Activated CD8-positive, alpha-beta memory T cell treated with anti-CD3 and anti-CD28 coated beads for 1 hour (primary cell): Measurements from ENCODE around the gene CLEC4M.
"Not testable (repeated sequence)": the region's sequence is repeated elsewhere in the genome, so short reads cannot be mapped to it uniquely, and the experiment has no call there.

Experiments
- DNase-seq, 2 donors: peaks; one replicate each; pipeline ENCODE4 v3.0.0-alpha.2; 2020; ENCODE audit warnings: low read depth in 1 of 2; ENCODE audit errors: extremely low read depth in 1 of 2

CLEC4M gene

DNA sequence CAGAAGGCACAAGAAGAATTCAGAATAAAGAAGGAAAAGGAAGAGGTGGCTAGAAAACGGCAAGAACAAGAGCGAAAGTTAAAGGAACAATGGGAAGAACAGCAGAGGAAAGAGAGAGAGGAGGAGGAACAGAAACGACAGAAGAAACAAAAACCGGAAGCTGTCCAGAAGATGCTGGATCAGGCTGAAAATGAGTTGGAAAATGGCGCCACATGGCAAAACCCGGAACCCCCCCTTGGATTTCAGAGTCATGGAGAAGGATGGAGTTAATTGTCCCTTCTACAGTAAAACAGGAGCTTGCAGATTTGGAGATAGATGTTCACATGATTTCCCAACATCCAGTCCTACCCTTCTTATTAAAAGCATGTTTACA is 22.4 kb upstream of the CLEC4M start:
- DNase-seq: no peak

DNA sequence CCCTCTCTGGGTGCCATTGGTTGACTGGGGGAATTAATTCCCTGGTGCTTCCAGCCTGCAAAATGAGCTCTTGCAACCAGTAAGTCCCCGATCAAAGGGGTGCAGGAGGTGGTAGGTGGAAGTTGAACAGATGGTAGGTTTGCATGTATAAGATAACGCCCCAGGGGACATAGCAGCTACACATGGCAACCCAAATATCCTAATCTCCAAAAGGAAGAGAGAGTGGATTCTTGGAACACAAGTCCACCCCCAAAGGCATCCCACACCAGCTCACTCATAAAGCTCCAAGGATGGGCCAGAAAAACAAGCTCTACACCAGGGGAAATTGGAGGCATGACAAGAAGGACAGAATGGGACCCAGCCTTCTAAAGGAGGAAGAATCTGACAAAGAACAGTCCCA is 20.5 kb upstream of the CLEC4M start:
- no peak for DNase-seq

DNA sequence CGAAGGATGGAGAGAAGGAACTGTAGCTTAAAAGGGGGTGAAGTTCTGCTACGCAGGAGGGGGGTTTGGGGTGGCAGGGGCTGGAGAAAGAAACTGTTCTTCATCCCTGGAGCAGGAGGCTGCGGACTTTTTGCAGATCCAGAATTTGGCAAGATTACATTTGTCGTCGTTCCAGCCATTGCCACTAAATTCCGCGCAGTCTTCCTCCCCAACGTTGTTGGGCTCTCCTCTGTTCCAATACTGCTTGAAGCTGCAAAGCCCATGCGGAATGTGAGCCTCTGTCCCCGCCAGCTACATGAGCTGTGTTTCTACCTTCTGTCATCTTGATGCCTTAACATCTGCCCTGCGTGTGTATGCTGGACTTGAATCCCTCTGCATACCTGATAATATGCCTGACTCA is 20.1 kb upstream of the CLEC4M start:
- DNase-seq: no peak

DNA sequence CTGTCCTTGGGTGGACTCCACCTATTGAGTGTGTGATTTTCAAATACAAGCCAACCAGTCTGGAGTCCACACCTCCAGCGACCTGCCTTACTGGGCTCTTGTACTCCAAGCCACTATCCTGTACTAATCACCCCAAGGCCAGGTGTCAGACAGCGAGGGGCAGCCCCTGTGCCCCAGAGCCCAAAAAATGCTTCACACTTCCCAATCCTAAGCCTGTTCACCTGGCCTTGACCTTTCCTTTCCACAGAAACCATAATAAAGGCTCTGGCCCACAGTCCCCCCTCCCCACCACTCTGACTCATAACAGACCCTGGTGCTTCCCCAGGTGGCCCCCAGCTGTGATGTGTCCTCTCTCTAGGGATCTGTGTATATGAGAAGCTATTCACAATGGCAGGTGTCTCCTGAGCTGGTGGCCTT is 19.6 kb upstream of the CLEC4M start:
- no peak for DNase-seq

DNA sequence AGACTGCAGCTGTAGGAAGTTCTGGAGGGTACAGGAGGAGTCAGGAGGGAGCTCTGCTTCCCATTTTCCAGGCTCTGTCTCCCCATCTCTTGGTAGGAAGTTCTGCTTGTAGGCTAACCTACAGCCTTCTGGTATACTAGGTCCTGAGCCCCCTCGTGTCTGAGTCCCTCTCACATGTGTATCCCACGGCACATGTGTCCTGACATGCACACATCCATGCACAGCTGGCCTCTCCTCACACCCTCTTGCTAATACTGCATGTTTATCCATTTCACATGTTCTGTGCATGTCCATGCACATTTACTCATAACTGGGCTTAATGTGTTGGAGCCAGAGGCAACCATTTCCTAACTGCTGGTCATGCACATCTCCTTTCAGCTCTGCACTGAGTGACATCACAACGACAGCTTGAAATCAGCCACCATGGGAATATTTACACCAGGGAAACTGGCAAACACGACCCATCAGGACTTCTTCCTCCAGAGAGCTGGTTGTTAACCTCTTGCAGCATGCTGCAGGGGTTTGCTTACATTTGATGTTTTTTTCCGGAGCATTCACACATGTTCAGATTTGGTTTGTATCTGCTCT is 18.8 kb upstream of the CLEC4M start:
- DNase-seq: no peak

DNA sequence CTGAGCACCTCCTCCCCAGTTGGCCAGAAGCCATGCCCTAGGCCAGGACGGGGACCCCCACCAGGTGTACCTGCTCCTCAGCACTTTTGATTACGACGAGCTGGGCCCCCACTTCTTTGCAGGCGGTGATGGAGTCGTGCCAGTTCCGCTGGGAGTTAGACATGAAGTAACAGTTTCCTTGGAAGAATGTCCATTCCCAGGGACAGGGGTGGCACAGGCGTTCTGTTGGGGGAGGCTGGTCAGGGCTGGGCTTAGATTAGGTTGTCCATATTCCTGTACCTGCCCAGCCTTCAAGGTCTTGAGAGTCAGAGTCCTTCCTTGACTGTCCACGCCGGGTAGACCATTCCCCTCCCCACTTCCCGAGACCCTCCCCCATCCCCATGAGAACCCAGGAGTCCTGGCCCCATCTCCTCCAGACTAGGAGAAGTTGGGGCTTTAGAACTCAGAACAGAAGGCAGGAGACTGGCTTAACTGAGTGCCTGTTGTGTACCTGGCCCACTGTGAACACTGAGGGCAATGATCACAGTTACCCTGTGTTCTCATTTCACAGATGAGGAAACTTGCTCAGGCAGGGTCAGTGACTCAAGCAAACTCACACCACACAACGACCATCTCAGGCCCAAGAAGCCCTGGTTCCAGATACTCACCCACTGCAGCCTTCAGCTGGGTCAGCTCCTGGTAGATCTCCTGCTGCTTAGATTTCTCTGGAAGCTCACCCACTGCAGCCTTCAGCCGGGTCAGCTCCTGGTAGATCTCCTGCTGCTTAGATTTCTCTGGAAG is 18.0 kb upstream of the CLEC4M start:
- no peak for DNase-seq

DNA sequence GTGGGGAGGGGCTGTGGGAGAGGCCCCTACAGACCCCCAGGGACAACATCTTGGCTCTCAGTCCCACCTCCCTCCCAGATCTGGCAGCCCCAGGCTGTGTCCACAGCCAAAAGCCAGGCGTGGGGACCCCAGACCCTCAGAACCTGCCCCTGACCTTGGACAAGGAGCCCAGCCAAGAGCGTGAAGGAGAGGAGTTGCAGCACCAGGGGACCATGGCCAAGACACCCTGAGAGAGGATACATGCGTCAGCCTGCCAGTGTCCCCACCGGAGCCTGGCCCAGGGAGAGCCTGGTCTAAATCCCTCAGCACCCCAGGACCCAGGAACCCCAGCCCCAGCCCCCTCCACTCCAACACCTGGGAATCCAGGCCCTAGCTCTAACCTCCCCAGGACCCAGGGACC is 16.7 kb upstream of the CLEC4M start:
- DNase-seq: not testable (repeated sequence)

DNA sequence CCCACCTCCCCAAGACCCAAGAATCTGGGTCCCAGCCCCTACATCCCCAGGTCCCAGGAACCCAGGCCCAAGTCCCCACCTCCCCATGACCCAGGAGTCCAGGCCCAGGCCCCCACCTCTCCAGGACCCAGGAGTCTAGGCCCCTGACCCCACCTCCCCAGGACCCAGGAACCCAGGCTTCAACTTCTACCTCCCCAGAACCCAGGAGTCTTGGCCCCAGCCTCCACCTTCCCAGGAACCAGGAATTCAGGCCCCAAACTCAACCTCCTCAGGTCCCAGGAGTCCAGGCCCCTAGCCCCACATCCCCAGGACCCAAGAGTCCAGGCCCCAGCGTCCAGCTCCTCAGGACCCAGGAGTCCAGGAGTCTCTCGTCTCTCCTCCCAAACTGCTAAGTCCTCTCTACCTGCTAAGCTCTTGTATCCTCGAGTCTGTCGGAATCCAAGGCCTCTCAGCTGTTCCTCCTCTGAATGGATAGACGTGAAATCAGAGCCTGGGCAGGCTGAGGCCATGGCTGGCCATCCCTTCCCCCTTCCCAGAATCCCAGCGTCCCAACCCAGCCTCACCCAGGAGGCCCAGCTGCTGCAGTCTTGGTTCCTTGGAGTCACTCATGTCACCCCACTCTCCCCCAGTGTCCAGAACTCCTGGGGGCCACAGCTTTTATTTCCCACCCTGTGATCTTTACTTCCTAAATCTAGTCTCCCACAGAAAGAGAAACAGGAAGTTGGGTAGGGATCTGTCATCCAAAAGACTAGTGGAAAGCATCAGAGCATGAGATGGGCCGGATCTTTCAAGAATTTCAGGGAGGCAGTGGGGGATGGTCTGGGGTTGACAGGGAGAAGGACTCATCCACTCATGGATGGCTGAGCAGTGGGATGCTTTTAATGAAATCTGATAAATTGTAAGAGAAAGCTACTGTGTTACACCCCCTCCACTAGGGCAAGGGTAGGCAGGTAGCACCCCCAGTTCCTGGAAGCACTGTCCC is 15.8 kb upstream of the CLEC4M start, which contains the start of gene CD209:
Gene CD209 (minus strand): TSS at position 632 of the 982 bp plus-strand sequence. CDS start 23 bp downstream, at position 609.
- no peak for DNase-seq

DNA sequence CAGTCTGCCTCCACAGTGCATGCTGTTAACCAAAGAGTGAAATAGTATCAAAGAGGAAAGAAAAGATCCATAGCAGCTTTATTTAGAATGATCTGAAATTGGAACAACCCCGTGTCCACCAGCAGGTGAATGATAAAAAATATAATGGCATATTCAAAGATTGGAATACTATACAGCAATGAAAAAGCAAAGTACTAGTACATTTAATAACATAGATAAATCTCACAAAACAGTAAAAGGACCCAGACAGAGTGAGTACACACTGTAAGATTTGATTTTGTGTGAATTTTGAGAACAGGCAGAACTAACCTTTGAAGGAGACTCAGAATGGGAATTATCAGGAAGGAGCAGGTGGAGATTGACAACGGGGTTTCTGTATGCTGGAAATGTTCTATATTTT is 14.9 kb upstream of the CLEC4M start:
- DNase-seq: no peak

DNA sequence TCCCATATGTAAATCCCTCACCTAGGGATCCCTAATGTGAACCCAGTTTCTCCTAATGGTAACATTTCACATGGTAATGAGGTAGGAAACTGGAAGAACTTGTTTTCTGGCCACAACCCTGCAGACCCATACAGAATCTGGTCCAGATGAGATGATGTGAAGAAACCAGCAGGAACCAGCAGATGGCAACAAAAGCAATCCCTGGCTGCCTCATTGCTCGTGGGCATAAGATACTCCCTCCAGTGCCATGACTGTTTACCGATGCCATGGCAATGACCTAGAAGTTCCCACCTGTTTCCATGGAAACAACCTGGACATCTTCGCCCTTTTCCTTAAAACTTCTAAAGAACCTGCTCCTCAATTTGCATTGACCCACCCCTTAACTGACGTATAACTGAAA is 14.3 kb upstream of the CLEC4M start:
- DNase-seq: no peak

DNA sequence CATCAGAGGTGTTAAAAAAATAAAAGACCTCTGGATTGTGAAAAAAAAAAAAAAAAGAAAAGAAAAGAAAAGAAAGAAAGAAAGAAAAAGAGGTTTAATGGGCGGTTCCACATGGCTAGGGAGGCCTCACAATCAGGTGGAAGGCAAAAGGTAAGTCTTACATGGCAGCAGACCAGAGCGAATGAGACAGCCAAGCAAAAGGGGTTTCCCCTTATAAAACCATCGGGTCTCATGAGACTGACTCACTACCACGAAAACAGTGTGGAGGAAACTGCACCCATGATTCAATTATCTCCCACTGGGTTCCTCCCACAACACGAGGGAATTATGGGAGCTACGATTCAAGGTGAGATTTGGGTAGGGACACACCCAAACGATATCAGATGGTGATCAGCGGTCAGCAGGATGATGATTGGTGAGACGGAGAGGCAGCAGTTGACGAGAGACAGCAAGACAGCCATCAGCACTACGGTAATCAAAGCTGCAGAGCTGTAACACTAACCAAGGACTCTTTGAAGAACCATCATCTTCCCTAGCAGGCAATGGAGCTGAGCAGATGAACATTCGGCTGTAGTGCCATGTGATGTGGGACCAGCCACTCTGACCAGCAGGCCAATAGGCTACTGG is 11.8 kb upstream of the CLEC4M start:
- DNase-seq: no peak

DNA sequence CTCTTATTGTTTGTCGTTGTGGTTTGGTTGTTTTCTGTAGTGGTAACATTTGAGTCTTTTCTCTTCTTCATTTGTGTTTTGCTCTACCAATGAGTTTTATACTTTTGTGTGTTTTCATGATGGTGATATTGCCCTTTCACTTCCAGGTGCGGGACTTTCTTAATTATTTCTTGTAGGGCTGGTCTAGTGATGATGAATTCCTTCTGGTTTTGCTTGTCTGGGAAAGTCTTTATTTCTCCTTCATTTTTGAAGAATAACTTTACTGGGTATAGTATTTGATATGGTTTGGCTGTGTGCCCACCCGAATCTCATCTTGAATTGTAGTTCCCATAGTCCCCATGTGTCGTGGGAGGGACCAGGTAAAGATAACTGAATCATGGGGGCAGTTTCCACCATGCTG is 6.8 kb upstream of the CLEC4M start:
- no peak for DNase-seq

DNA sequence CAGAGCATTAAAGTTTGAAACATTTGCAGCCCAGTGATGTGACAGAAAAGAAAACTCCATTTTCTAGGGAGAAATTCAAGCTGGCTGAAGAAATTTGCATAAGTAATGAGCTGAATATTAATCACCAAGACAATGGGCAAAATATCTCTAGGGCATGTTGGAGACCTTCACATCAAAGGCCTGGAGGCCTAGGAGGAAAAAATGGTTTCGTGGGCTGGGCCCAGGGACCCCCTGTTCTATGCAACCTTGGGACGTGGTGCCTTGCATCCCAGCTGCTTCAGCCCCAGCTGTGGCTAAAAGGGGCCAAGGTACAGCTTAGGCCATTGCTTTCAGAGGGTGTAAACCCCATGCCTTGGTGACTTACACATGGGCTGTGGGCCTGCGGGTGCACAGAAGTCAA is 5.7 kb upstream of the CLEC4M start:
- no peak for DNase-seq

DNA sequence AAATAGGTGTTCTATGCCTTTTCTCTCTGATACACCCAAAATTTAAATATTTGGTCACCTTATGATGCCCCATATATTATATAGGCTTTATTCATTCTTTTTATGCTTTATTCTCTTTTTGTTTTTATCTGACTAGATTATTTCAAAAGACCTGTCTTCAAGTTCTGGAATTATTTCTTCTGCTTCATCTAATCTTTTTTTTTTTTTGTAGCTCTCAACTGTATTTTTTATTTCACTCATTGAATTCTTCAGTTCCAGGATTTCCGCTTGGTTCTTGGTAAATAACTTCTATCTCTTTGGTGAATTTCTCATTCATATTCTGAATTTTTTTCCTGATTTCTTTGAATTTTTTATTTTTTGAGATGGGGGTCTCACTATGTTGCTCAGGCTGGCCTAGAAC is 3.9 kb upstream of the CLEC4M start:
- DNase-seq: no peak

DNA sequence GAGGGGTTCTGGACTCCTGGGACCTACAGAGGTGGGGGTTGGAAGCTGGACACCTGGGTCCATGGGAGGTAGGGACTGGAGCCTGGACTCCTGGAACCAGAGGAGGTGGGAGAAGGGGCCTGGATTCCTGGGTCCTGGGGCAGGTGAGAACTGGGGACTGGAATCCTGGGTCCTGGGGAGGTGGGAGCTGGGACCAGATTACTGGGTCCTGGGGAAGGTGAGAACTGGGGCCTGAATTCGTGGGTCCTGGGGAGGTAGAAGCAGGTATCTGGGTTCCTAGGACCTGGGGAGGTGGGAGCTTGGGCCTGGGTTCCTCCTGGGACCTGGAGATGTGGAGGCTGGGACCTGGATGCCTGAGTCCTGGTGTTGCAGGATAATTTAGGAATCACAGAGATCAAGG is 653 bp downstream of the CLEC4M start:
- DNase-seq: no peak

DNA sequence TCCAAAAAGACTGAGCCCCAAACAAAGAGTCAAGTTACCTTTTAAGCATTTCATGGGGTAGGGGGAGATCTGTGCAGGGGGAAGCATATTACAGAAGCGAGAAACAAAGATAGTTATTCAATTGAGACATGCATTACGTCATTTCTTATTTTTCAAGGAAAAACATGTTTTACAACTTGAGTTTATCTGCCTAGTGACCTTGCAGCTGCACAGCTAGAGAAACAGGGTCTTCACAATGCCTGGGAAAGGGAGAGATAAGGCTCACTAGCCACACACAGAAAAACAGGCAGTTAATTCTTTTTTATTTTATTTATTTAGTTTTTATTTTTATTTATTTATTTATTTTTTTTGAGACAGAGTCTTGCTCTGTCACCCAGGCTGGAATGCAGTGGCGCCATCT is 1.1 kb downstream of the CLEC4M start:
- DNase-seq: not testable (repeated sequence)

DNA sequence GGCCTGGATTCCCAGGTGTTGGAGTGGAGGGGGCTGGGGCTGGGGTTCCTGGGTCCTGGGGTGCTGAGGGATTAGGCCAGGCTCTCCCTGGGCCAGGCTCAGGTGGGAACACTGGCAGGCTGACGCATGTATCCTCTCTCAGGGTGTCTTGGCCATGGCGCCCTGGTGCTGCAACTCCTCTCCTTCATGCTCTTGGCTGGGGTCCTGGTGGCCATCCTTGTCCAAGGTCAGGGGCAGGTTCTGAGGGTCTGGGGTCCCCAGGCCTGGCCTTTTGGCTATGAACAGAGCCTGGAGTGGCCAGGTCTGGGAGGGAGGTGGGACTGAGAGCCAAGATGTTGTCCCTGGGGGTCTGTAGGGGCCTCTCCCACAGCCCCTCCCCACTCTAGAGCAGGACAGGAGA is 2.0 kb downstream of the CLEC4M start:
- DNase-seq: not testable (repeated sequence)

DNA sequence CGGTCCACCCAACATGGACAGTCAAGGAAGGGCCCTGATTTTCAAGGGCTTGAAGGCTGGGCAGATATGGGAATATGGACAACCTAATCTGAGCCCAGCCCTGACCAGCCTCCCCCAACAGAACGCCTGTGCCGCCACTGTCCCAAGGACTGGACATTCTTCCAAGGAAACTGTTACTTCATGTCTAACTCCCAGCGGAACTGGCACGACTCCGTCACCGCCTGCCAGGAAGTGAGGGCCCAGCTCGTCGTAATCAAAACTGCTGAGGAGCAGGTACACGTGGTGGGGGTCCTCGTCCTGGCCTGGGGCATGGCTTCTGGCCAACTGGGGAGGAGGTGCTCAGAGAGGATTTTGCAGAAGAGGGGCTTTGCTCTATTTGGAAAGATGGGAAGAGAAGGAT is 3.5 kb downstream of the CLEC4M start:
- DNase-seq: no peak

DNA sequence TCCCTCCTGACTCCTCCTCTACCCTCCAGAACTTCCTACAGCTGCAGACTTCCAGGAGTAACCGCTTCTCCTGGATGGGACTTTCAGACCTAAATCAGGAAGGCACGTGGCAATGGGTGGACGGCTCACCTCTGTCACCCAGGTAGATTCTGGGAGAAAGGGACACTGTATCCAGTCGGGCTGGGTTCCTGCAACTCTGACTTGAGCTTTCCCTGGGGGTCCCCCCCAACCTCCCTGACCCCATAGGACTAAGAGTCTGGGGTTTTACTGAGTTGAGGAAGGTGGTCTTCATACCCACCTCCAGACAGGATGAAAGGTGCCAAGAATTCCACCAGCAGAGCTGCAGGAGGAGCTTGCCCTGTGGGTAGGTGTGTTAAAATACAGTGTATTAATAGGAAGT is 4.4 kb downstream of the CLEC4M start:
- DNase-seq: no peak

DNA sequence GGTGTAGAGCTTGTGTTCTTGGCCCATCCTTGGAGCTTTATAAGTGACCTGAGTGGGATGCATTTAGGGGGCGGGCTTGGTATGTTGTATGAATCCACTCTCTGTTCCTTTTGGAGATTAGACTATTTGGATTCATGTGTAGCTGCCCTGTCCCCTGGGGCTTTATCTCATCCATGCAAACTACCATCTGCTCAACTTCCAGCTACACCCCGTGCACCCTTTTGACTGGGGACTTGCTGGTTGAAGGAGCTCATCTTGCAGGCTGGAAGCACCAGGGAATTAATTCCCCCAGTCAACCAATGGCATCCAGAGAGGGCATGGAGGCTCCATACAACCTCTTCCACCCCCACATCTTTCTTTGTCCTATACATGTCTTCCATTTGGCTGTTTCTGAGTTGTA is 6.1 kb downstream of the CLEC4M start:
- no peak for DNase-seq

DNA sequence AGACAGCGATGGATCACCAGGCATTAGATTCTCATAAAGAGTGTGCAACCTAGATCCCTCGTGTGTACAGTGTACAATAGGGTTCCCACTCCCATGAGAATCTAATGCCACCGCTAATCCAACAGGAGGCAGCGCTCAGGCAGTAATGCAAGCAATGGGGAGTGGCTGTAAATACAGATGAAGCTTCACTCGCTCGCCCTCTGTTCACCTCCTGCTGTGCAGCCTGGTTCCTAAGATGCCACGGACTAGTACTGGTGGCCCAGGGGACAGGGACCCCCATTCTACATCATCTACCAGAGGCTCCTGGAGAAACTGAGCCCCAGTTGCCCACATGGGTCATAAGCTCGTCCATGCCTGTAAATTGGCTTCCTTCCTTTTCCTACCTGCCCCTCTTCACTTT is 8.0 kb downstream of the CLEC4M start:
- no peak for DNase-seq
